Measurements from ENCODE around the gene CTXND1.

The CTXND1 gene

GRCh38 chr15:80274554-80274953, 22.5 kb upstream of the CTXND1 start:
- peaks cover 29% of the 10 kb centered on the region for H3K27me3 ChIP-seq (ENCODE audit: low read depth, low read length)
- no peak for TF ChIP-seq CTCF (IDR thresholded peaks at IDR 0.05; ENCODE audit: low read depth, low read length)
- no peak for TF ChIP-seq EZH2phosphoT487 (IDR thresholded peaks at IDR 0.05; ENCODE audit: low read depth)
- H3K4me1 ChIP-seq (ENCODE audit: low read length) = peaks cover 16% of the 10 kb centered on the region
- no peaks in the 10 kb centered on the region for H3K9me3 ChIP-seq (ENCODE audit: insufficient read depth, low read length)
- no peak overlapping the region for H3K27ac ChIP-seq (ENCODE audit: low read length)
- no peak overlapping the region for H3K4me3 ChIP-seq (ENCODE audit: low read length)
- no peak overlapping the region for H3K9ac ChIP-seq (ENCODE audit: low read length)
- H4K20me1 ChIP-seq (ENCODE audit: insufficient read depth, low read length) = no peaks in the 10 kb centered on the region
- H3K4me2 ChIP-seq (ENCODE audit: low read length) = no peak overlapping the region
- no peaks in the 10 kb centered on the region for H3K79me2 ChIP-seq (ENCODE audit: low read length)
- no peak overlapping the region for H2AFZ ChIP-seq (ENCODE audit: low read depth, low read length)
- H3K36me3 ChIP-seq (replicated peaks; ENCODE audit: low read depth, low read length) = no peaks in the 10 kb centered on the region

GRCh38 chr15:80272987-80273386, 21.0 kb upstream of the CTXND1 start:
- Histone ChIP-seq H3K27ac (ENCODE audit: low read length) (no peak overlapping the region), H4K20me1 (ENCODE audit: insufficient read depth, low read length) (no peaks in the 10 kb centered on the region), H3K9me3 (ENCODE audit: insufficient read depth, low read length) (no peaks in the 10 kb centered on the region), H3K4me2 (ENCODE audit: low read length) (peak overlapping the region; percentile 61), H3K36me3 (replicated peaks; ENCODE audit: low read depth, low read length) (no peaks in the 10 kb centered on the region), H2AFZ (ENCODE audit: low read depth, low read length) (no peak overlapping the region), H3K79me2 (ENCODE audit: low read length) (no peaks in the 10 kb centered on the region), H3K4me3 (ENCODE audit: low read length) (peak overlapping the region; percentile 2; the same call in 1 of the 2 replicates), H3K9ac (ENCODE audit: low read length) (no peak overlapping the region), H3K27me3 (ENCODE audit: low read depth, low read length) (peaks cover 45% of the 10 kb centered on the region), H3K4me1 (ENCODE audit: low read length) (peaks cover 16% of the 10 kb centered on the region)
- TF ChIP-seq EZH2phosphoT487 (IDR thresholded peaks at IDR 0.05; ENCODE audit: low read depth) = no peak
- TF ChIP-seq CTCF (IDR thresholded peaks at IDR 0.05; ENCODE audit: low read depth, low read length) = peak; percentile 22; the same call in 1 of the 2 replicates

GRCh38 chr15:80270472-80270871, 18.5 kb upstream of the CTXND1 start:
- peaks cover 39% of the 10 kb centered on the region for H3K4me1 ChIP-seq (ENCODE audit: low read length)
- TF ChIP-seq CTCF (IDR thresholded peaks at IDR 0.05; ENCODE audit: low read depth, low read length) (no peak), EZH2phosphoT487 (IDR thresholded peaks at IDR 0.05; ENCODE audit: low read depth) (no peak)
- no peak overlapping the region for H3K4me3 ChIP-seq (ENCODE audit: low read length)
- H3K36me3 ChIP-seq (replicated peaks; ENCODE audit: low read depth, low read length) = no peaks in the 10 kb centered on the region
- H3K9ac ChIP-seq (ENCODE audit: low read length) = no peak overlapping the region
- no peaks in the 10 kb centered on the region for H3K9me3 ChIP-seq (ENCODE audit: insufficient read depth, low read length)
- H3K27me3 ChIP-seq (ENCODE audit: low read depth, low read length) = peaks cover 66% of the 10 kb centered on the region
- H3K27ac ChIP-seq (ENCODE audit: low read length) = no peak overlapping the region
- peaks cover 15% of the 10 kb centered on the region for H4K20me1 ChIP-seq (ENCODE audit: insufficient read depth, low read length)
- no peak overlapping the region for H2AFZ ChIP-seq (ENCODE audit: low read depth, low read length)
- H3K79me2 ChIP-seq (ENCODE audit: low read length) = no peaks in the 10 kb centered on the region
- H3K4me2 ChIP-seq (ENCODE audit: low read length) = no peak overlapping the region

GRCh38 chr15:80268101-80268500, 16.1 kb upstream of the CTXND1 start:
- Histone ChIP-seq H3K4me3 (ENCODE audit: low read length) (no peak overlapping the region), H2AFZ (ENCODE audit: low read depth, low read length) (no peak overlapping the region), H3K27ac (ENCODE audit: low read length) (no peak overlapping the region), H3K27me3 (ENCODE audit: low read depth, low read length) (peaks cover 83% of the 10 kb centered on the region), H3K9me3 (ENCODE audit: insufficient read depth, low read length) (no peaks in the 10 kb centered on the region), H3K4me2 (ENCODE audit: low read length) (no peak overlapping the region), H4K20me1 (ENCODE audit: insufficient read depth, low read length) (peaks cover 15% of the 10 kb centered on the region), H3K4me1 (ENCODE audit: low read length) (peaks cover 34% of the 10 kb centered on the region), H3K9ac (ENCODE audit: low read length) (no peak overlapping the region), H3K36me3 (replicated peaks; ENCODE audit: low read depth, low read length) (no peaks in the 10 kb centered on the region), H3K79me2 (ENCODE audit: low read length) (no peaks in the 10 kb centered on the region)
- no peak for TF ChIP-seq EZH2phosphoT487 (IDR thresholded peaks at IDR 0.05; ENCODE audit: low read depth)
- TF ChIP-seq CTCF (IDR thresholded peaks at IDR 0.05; ENCODE audit: low read depth, low read length) = no peak
